ENCODE results near the gene TTF2. TPM values are rescaled to one million over a fixed set of nuclear protein-coding genes. Genes with fewer than 3 reads are reported as not detected.

The TTF2 gene
- total RNA-seq, 2 experiments from 2014 or later = 126 to 127 TPM

- no peak for ATAC-seq
- H3K9me3 Mint-ChIP-seq = no peaks in the 10 kb centered on the region
- no peaks in the 10 kb centered on the region for H3K36me3 Mint-ChIP-seq (ENCODE audit: low read depth)
- no peak for DNase-seq
- H3K27me3 Mint-ChIP-seq = peaks cover 12% of the 10 kb centered on the region
- H3K4me3 Mint-ChIP-seq = no peak overlapping the region
- POLR2A ChIA-PET = interaction anchor here (1.5 kb wide), 1 partner anchor 12 kb away, joined by 3 read pairs; no protein-coding TSS in a partner anchor
- CTCF ChIA-PET = interaction anchor here (0.8 to 1.1 kb wide), 2 partner anchors 14 to 141 kb away, joined by 3 read pairs; no protein-coding TSS in a partner anchor
- no peaks in the 10 kb centered on the region for H3K4me1 Mint-ChIP-seq (ENCODE audit: low read depth)
- no peak overlapping the region for H3K27ac Mint-ChIP-seq
- intact Hi-C loops (cut with micrococcal nuclease) = no loop called here
- TF ChIP-seq, protein P1, sequence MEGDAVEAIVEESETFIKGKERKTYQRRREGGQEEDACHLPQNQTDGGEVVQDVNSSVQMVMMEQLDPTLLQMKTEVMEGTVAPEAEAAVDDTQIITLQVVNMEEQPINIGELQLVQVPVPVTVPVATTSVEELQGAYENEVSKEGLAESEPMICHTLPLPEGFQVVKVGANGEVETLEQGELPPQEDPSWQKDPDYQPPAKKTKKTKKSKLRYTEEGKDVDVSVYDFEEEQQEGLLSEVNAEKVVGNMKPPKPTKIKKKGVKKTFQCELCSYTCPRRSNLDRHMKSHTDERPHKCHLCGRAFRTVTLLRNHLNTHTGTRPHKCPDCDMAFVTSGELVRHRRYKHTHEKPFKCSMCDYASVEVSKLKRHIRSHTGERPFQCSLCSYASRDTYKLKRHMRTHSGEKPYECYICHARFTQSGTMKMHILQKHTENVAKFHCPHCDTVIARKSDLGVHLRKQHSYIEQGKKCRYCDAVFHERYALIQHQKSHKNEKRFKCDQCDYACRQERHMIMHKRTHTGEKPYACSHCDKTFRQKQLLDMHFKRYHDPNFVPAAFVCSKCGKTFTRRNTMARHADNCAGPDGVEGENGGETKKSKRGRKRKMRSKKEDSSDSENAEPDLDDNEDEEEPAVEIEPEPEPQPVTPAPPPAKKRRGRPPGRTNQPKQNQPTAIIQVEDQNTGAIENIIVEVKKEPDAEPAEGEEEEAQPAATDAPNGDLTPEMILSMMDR (IDR thresholded peaks at IDR 0.05) = no peak
Observed at GRCh38 chr1:117143172-117143571, 83.0 kb downstream of the TTF2 start.

DNA sequence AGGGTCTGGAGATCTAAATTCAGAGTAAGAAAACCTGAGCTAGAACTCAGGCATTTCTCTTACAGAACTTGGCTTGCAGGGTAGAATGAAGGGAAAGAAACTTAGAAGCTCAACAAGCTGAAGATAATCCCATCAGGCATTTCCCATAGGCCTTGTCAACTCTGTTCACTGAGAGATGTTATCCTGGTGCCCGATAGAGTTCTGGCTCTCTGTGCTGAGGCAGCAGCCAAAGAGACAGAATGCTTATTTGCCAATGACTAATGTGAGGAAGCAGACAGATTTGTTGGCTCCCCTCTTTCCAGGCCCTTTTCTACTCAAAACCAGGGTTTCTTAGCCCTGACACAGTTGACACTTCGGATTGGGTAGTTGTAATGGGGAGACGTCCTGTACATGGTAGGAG is 83.7 kb downstream of the TTF2 start:
- no peak overlapping the region for H3K27ac Mint-ChIP-seq
- intact Hi-C loops (cut with micrococcal nuclease) = no loop called here
- peaks cover 12% of the 10 kb centered on the region for H3K27me3 Mint-ChIP-seq
- TF ChIP-seq, protein P1 (IDR thresholded peaks at IDR 0.05) = no peak
- POLR2A ChIA-PET = no interaction called here
- no peak overlapping the region for H3K4me3 Mint-ChIP-seq
- DNase-seq (no peak), ATAC-seq (no peak)
- H3K9me3 Mint-ChIP-seq = no peaks in the 10 kb centered on the region
- no peaks in the 10 kb centered on the region for H3K4me1 Mint-ChIP-seq (ENCODE audit: low read depth)
- CTCF ChIA-PET = interaction anchor here (0.8 to 1.1 kb wide), 2 partner anchors 15 to 141 kb away, joined by 3 read pairs; no protein-coding TSS in a partner anchor
- H3K36me3 Mint-ChIP-seq (ENCODE audit: low read depth) = no peaks in the 10 kb centered on the region

- TF ChIP-seq, protein P1 (IDR thresholded peaks at IDR 0.05) = no peak
- Mint-ChIP-seq H3K27ac (no peak overlapping the region), H3K4me1 (ENCODE audit: low read depth) (no peaks in the 10 kb centered on the region), H3K4me3 (no peak overlapping the region), H3K27me3 (peaks cover 12% of the 10 kb centered on the region), H3K36me3 (ENCODE audit: low read depth) (no peaks in the 10 kb centered on the region), H3K9me3 (no peaks in the 10 kb centered on the region)
- no peak for DNase-seq
- ChIA-PET POLR2A (no interaction called here), CTCF (interaction anchor here (1.7 kb wide), 1 partner anchor 17 kb away, joined by 5 read pairs; no protein-coding TSS in a partner anchor)
- intact Hi-C loops (cut with micrococcal nuclease) = no loop called here
- no peak for ATAC-seq
Observed at GRCh38 chr1:117146072-117146471, 85.9 kb downstream of the TTF2 start.

DNA sequence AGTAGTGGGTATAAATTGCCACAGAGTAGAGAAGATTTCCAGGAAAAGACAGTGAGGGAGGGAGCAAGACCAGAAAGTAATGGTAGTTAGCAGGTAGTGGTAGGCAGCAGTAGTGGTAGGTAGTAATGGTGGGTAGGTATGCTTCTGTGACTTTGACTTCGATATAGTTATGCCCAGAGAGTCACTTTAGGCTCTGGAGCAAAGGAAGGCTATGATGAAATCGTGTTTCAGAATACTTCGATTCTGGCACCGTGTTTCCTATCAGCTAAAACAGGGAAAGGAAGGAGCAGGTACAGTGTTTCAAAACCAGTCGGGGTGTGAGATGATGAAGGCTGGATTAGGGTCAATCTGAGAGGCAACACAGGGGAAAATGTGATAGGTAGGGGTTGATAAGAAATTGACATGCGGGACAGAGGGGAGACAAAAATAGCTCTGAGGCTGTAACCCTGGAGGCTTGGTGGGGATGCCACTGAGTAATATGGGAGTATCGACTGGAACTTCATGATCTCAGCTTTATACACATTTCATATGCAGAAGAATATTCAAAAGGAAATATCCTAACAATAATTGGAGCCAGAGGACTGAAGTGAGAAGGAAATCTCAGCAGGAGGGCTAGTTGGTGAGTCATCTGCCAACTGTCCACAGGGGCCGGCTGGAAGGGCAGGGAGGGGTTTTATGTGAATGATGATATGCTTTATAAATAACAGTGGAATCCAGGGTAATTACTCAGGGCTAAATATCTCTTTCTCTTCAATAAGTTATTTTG is 86.6 kb downstream of the TTF2 start:
- ATAC-seq (no peak), DNase-seq (no peak)
- POLR2A ChIA-PET = no interaction called here
- Mint-ChIP-seq H3K27me3 (peaks cover 12% of the 10 kb centered on the region), H3K9me3 (peaks cover 7% of the 10 kb centered on the region), H3K27ac (no peak overlapping the region), H3K36me3 (ENCODE audit: low read depth) (no peaks in the 10 kb centered on the region), H3K4me3 (no peak overlapping the region), H3K4me1 (ENCODE audit: low read depth) (no peaks in the 10 kb centered on the region)
- intact Hi-C loops (cut with micrococcal nuclease) = no loop called here
- CTCF ChIA-PET = interaction anchor here (1.7 kb wide), 1 partner anchor 18 kb away, joined by 5 read pairs; no protein-coding TSS in a partner anchor
- TF ChIP-seq, protein P1 (IDR thresholded peaks at IDR 0.05) = no peak

DNA sequence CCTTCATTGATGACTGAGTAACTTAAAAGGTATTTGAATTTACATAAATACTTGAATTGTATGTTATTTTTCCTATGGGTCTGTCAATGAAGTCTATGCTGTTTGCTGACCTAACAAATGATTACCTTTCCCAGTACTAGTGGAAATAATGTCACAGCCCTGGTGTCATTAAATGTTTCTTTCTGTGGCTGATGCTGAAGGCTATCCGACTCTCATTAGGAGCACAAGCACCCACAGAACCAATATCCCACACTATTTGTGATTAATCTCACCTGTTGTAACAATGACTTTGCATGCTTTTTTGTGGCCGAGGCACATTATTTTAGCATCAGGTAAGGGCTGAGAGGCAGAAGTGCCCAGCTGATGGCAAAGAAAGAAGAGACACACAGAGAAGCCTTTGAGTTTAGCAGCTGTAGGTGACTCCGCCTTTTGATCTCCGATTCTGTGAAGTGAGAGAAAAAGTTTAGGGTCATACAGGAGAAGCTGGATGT is 87.3 kb downstream of the TTF2 start:
- Mint-ChIP-seq H3K9me3 (peaks cover 8% of the 10 kb centered on the region), H3K27me3 (peaks cover 12% of the 10 kb centered on the region), H3K4me1 (ENCODE audit: low read depth) (no peaks in the 10 kb centered on the region), H3K36me3 (ENCODE audit: low read depth) (no peaks in the 10 kb centered on the region), H3K4me3 (no peak overlapping the region), H3K27ac (no peak overlapping the region)
- ATAC-seq = no peak
- ChIA-PET POLR2A (no interaction called here), CTCF (interaction anchor here (1.3 to 1.7 kb wide), 2 partner anchors 9 to 19 kb away, joined by 4 to 5 read pairs; no protein-coding TSS in a partner anchor)
- DNase-seq = no peak
- intact Hi-C loops (cut with micrococcal nuclease) = no loop called here
- TF ChIP-seq, protein P1 (IDR thresholded peaks at IDR 0.05) = no peak
